NCI-H146 treated with DMSO at 0.1 percent for 48 hours (cell line): ENCODE data around the gene GIN1.
A peak's percentile ranks its signal among the peaks of the same experiment; 100 is the strongest.
"Not testable (repeated sequence)": the region's sequence is repeated elsewhere in the genome, so short reads cannot be mapped to it uniquely, and the experiment has no call there.

Experiments
- DNase-seq: peaks from one replicate; lab custom pipeline; 2025; ENCODE audit not compliant: unreplicated experiment; lab: John Stamatoyannopoulos, UW

Gene GIN1, protein sequence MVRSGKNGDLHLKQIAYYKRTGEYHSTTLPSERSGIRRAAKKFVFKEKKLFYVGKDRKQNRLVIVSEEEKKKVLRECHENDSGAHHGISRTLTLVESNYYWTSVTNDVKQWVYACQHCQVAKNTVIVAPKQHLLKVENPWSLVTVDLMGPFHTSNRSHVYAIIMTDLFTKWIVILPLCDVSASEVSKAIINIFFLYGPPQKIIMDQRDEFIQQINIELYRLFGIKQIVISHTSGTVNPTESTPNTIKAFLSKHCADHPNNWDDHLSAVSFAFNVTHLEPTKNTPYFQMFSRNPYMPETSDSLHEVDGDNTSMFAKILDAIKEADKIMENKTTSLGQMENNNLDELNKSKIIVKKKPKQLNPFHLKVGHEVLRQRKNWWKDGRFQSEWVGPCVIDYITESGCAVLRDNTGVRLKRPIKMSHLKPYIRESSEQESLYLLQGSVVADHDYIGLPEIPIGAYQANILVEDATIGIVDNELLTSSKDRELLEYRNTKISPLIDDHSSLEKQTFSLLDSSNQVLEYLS

DNA sequence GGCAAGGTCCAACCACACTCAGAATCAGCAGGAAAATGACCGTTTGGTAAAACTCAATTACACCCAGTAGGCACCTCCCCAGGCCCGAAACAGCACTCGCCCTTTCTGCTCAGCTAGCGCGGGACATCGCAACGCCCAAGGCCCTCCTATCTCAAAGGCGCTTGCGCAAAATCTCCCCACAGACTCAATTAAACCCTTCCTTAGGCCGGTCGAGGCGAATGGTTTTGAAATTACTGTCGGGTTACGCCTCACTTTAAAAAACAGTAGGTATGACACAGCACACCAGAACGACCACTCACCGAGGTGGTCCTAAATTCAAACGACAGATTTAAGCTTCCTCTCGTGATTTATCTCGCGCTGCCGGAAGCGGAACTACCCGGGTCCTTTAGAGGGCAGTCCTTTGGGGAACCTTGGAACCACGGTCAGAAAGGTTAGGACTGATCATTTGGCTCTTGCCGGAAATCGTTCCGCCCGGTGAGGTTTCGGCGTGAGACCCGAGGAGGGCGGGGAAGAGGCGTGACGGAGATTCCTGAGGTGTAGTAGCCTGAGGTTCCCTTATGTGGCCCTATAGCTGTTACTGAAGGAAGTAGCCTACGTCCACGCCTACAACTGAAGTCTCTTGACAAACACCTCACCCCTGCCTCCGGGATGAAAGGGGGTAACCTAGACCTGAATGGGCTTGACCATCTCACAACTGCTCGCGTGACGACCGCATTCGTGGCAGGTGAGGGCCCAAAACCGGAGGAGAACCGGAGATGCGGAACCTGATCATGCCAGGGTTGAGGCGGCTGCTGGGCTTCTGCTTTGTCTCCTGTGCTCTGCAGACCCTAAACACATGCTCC, at the start of gene GIN1, which contains the start of gene PPIP5K2:
TSS of gene GIN1 (minus strand) at position 374 of the 842 bp plus-strand sequence. CDS start 11,431 bp downstream, outside the sequence.
TSS of gene PPIP5K2 (plus strand) at position 537 of the 842 bp plus-strand sequence. CDS start 9,289 bp downstream, outside the sequence.
- DNase-seq: peak; percentile 84

DNA sequence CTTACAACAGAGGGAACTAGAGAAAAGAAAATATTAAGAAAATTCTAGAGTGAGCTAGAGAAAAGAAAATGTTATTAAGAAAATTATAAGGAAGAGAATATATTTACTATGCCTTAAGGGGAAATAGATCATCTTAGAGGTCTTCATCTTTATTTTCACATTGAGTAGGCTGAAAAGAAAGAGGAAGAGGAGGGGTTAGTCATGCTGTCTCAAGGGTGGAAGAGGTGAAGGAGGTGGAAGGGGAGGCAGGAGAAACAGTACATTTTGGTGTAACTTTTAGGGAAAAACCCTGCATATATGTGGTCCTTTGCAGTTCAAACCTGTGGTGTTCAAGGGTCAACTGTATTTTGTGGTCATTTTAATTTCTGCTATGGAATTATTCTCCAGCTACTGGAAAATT, 46.8 kb upstream of the GIN1 start:
- no peak for DNase-seq

DNA sequence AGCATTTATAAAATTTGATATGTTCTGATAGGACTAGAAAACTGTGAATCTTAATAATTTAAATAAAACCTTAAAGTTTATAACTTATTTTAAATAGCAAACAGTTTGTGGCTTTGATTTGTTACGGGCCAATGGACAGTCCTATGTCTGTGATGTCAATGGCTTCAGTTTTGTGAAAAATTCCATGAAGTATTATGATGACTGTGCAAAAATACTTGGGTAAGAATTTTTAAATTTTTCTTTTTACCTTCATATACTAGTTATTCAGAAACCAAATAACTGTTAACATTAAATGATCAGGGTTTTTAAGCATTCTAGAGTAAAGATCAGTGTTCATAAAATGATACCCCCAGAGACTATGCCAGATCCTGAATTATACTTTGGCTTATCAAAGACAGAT, 31.2 kb upstream of the GIN1 start:
- DNase-seq: no peak

DNA sequence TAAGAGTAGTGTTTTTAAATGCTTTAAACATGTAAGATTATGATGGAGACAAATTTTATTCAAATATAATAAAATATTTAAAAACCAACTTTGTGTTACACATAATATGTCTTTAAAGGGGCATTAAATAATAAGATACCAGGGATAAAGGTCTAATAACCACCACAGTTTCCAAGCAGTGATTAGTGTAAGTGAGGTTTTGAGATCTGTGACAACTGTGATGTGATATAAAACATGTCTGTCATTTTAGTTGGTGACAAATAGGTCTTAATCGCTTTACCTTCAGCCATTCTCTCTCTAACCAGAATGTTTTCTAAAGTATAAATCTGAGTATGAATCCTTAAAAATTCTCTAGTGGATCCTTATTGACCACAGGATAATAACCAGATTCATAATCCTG, 28.3 kb upstream of the GIN1 start:
- no peak for DNase-seq

DNA sequence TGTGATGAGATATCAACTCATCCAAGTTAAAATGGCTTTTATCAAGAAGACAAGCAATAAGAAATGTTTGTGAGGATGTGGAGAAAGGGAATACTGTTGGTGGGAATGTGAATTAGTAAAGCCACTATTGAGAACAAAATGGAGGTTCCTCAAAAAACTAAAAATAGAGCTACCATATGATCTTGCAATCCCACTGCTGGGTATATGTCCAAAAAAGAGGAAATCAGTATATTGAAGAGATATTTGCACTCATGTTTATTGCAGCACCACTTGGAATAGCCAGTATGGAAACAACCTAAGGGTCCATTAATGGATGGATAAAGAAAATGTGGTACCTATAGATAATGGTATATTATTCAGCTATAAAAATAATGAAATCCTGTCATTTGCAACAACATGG, 25.3 kb upstream of the GIN1 start:
- no peak for DNase-seq

DNA sequence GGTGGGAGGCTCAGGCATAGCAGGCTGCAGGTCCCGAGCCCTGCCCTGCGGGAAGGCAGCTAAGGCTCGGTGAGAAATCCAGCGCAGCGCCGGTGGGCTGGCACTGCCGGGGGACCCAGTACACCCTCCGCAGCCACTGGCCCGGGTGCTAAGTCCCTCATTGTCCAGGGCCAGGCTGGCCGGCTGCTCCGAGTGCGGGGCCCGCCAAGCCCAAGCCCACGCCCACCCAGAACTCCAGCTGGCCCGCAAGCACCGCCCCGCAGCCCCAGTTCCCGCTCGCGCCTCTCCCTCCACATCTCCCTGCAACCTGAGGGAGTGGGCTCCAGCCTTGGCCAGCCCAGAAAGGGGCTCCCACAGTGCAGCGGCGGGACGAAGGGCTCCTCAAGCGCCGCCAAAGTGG, 22.2 kb upstream of the GIN1 start:
- DNase-seq: not testable (repeated sequence)

DNA sequence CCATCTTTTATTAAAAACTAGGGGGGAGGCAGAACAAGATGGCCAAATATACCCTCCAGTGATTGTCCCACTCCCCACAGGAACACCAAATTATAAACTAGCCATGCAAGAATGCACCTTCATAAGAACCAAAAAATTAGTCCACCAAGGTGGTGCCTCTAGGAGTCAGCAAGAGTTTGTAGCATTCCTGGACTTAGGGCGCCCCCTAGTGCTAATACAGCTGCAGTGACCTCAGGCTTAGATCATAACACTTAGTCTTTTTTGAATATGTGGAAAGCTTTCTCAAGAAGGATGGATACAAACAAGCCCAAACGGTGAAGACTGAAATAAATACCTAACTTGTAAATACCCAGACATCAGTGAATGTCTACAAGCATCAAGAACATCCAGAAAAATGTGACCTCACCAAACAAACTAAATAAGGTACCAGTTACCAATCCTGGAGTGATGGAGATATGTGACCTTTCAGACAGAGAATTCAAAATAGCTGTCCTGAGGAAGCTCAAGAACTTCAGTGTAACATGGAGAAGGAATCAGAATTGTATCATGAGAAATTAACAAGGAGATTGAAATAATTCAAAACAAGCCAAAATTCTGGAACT, 19.4 kb upstream of the GIN1 start:
- DNase-seq: peak; percentile 47

DNA sequence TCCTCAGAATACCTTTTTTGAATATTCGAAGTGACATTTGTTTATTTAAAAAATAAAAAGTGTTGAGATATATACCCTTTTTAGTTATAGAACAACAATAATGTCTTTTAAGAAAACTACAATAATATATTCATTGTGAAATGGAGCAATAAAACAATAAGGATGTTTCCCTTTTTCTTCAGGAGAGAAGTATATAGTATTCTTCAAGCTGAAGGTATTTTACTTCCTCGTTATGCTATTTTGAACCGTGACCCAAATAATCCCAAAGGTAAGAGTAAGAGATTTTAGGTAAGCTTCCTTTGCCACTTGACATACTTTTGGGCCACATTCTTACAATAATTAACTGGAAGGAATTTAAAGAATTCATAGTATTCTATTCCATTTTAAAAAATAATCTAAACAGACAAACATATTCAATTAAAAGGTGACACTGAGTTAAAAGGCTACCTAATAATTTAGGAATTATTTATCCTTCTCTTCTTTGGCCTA, 18.3 kb upstream of the GIN1 start:
- no peak for DNase-seq

DNA sequence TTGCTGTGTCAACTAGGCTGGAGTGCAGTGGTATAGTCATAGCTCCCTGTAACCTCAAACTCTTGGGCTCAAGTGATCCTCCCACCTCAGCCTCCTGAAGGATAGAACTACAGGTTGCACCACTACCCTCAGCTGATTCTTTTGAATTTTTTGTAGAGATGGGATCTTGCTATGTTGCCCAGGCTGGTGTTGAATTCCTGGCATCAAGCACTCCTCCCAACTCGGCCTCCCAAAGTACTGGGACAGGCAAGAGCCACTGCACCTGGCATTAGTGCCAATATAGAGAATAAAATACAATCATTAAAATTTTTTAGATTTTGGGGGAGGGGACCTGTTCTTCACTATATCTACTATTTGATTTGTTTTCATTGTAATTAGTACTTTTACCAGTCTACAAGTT, 15.5 kb upstream of the GIN1 start:
- DNase-seq: no peak

DNA sequence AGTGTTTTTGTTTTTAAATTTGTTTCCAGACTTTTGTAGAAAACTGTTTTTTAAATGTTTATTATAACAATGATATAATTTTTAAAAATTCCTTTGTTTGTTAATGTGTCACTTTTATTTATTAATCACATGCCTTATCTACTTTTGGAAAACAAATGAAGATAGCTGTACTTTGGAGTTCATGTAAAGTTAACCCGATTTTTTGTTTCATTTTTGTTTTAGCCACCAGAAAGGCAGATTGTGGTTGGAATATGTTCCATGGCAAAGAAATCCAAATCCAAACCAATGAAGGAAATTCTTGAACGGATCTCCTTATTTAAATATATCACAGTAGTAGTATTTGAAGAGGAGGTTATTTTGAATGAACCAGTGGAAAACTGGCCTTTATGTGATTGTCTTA, 13.3 kb upstream of the GIN1 start:
- no peak for DNase-seq

DNA sequence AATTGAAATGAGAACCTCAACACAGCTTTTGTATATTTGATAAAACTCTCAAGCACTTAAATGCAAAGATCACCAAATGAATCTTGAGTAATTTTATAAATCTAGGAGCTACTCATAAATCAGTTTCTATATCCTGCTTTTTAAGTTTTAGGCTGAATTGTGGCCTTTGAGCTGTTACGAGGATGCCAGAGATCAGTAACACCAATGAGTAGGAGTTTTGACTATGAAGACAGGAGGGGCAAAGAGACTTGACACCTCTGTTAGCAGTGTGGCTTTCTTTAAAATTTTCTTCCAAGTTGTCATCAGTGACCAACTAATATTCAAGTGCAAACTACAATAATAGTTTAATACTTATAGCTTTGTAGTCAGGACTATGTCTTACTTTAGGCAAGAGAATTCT, 12.7 kb upstream of the GIN1 start:
- DNase-seq: no peak

DNA sequence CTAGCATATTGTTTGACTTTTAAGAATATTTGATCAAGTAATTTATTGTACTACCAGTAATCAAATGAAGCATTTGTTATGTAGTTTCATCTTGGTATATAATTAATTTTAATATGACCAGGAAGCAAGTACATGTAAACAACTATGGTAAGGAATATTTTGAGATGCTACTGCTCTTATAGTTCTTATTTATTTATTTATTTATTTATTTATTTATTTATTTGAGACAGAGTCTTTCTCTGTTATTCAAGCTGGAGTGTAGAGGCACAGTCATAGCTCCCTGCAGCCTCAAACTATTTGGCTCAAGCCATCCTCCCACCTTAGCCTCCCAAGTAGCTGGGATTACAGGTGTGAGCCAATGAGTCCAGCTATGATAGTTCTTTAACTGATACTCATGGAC, 8.3 kb upstream of the GIN1 start:
- DNase-seq: no peak

DNA sequence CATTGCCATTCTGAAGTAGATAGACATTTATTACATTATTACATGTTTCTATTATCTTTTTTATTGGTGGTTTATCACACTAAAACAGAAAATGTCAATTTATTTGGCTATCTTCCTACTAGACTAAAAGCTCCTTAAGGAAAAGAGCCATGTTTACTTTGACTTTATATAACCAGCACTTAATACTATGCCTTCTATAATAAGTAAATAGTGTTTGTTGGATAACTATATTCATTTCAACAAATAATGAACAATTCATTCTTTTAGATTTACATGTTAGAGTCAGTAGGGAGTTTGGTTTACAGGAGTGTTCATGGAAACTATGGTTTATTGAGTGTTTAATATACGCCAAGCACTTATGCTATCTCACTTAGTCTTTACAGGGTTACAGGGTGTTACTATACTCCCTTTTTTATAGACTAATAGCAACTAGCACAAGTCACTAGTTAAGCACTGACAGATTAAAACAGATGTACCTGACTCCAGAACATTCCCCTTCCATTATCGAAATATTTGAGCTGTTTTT, 7.4 kb upstream of the GIN1 start:
- DNase-seq: no peak

DNA sequence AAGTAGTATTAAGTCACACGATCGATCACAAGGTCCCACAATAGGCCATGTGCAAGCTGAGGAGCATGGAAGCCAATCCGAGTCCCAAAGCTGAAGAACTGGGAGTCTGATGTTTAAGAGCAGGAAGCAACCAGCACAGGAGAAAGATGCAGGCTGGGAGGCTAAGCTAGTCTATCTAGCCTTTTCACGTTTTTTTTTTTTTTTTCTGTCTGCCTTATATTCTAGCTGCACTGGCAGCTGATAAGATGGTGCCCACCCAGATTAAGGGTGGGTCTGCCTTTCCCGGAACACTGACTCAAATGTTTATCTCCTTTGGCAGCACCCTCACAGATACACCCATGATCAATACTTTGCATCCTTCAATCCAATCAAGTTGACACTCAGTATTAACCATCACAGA, 6.6 kb upstream of the GIN1 start:
- DNase-seq: no peak

DNA sequence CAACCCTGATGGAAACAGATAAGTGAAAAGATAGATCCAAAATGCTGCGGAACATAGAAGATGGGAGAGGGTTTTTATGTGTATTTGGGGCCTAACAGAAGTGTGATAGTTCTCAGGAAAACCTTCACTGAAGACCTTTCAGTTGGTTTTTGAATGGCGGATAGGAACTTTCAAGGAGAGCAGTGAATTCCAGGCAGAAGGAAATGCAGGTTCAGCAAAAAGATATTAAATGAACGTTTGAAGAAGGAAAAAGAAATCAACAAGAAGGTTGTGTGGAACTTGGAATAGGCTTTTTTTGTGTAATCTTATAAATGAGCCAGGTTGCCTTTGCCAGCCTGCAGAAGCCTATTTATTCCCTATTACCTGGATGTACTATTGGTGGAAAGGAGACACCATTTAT, 2.3 kb upstream of the GIN1 start:
- no peak for DNase-seq

DNA sequence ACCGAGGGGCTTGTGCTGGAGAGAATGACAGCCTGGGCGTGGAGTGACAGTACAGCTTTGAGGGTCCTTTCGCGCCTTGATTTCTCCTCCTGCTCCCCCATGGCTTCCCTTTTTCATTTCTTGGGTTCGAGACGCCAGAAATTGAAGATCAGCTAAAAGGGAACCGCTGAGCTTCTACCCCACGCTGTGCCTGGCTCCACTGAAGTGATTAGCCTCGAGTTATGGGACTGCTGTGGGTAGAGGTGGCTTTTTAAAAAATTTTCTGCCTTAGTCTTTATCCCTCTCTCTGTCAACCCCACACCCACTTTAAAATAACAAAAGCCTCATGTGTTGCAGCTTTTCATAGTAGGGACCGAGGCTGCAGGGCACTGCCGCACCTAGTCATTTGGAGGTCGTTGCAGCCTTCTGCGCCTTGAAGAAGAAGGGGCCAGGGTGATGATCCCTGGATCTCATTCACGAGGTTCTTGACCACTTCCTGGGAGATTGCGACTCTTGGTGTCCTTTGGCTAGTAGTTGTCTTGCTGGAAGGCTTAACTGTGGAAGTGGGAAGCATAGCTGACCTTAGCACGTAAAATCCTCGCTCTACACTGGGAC, 766 bp upstream of the GIN1 start:
- no peak for DNase-seq

DNA sequence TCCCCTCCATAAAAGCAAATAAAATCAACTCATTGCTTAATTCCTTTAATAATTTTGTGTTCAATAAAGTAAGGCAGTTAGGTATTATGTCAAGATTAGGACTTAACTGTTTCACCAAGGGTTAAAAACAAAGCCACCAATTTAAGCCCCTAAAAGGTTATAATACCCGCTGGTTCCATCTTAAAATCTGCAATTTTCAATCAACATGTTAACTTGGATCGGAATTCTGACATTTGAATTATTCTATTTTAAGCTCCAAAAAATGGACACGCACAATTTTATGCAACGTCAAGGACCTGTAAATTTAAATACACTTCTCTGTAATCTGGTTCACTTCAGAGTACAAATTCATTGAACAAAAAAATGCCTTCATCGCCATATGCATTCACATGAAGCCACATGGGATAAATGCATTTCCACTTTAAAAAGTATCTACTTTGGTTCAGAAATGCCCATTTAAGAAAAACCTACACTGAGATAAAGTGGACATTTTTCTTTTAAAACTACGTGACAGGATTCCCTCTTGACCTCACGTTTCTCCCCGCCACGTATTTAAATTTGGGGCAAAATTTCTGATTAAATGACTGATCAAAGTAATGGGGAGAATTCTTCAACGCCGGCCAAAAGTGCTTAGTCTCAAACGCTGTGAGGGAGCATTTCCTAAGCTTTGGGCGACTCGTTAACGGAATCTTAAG, 721 bp downstream of the GIN1 start:
- DNase-seq: no peak

DNA sequence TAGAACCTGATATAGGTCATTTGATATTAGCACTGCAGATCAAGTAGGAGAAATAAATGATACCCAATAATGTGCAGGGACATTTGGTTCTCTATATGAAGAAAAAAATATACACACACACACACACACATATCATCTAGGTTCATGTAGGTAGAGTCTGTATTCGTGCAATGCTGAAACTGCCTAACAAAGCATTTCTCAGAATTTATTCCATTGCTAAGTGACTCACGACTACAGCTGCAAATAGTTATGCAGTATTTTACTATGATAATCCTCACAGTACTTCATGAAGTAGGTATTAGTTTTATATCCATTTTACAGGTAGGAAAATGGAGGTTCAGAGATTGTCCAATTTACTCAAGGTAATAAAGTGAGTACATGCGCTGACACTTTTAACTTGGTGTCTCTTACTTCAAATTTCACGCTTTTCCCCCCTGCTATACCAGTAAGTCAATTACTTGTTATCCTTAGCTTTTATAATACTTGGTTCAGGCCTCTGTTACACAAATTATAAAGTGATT, 2.4 kb downstream of the GIN1 start:
- no peak for DNase-seq

DNA sequence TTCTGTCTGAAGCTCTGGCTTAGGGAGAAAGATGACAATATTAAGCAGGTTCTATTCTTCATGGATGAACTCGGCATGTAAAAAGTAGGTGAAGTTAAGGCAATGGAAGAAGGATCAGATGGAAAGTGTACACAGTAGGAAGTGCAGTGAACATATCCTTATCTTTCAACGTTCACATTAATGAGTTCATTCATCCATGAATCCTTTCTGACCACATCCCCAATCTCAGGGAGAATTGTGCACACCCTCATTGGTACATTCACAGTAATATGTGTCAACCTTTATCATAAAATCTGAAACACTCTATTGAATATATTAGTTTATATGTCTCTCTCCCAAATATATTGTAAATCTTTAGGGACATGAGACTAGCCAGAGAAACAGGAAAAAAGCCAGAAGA, 5.5 kb downstream of the GIN1 start:
- DNase-seq: no peak

DNA sequence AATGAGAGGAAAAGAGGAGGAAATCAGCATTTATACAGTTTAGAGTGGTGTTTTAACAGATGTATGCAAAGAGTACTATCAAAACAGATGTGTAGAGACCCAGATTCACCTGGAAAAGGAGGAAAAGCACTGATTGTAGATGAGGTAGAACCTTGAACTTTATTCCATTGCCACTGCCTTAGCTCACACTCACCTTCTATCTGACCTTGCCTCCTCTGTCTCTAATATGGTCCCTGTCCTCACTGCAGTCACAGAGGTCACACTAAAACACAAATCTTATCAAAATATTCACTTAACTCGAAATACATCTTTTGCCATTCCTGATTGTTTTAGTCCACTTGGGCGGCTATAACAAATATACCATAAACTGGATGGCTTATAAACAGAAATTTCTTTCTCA, 7.0 kb downstream of the GIN1 start:
- no peak for DNase-seq
